Coronary artery (tissue), 2 donors: ENCODE measurements around the gene SLF2.
"Not testable (repeated sequence)": the region's sequence is repeated elsewhere in the genome, so short reads cannot be mapped to it uniquely, and the experiment has no call there.

Source experiments
- DNase-seq: peaks from one replicate; pipeline ENCODE4 v3.0.0-alpha.2; 2017; ENCODE audit warnings: low spot score
- H3K27ac ChIP-seq, 2 donors: fragments of 200-600 bp; sonication (generic); one replicate each; pipeline ENCODE4 v1.5.1; 2016 to 2019
- H3K4me3 ChIP-seq: fragments of 200-600 bp; sonication (generic); 2 replicates; pipeline ENCODE4 v1.5.1; 2016; ENCODE audit warnings: mild to moderate bottlenecking, moderate library complexity
- TF ChIP-seq, protein P1 (sequence below): fragments of 200-600 bp; sonication (generic); IDR thresholded peaks from one replicate; pipeline ENCODE4 v1.5.1; 2019; ENCODE audit warnings: antibody characterized with exemption

Gene SLF2

DNA sequence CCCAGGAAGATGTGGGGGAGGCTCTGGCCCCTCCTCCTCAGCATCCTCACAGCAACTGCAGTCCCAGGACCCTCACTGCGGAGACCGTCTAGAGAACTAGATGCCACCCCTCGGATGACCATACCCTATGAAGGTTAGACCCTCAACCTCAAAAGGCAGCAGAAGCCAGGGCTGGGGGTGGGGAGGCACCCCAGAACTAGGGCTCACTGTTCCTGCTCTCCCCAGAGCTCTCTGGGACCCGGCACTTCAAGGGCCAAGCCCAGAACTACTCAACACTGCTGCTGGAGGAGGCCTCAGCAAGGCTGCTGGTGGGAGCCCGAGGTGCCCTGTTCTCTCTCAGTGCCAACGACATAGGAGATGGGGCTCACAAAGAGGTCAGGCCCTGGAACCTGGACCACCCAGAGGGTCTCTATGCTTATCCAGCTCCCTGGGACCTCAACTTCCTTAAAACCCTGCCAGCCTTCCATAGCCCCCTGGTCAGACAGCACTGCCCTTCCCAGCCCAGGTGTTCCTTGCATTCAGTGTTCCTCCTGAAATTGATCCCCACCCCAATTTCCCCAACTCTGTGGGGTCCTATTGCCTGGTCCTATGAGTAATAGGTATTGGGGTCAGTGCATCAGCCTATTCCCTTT lies 60.3 kb downstream of the SLF2 start:
- H3K27ac ChIP-seq = no peak overlapping the region
- H3K4me3 ChIP-seq = no peak overlapping the region
- DNase-seq = peak; percentile 61
- TF ChIP-seq, protein P1, sequence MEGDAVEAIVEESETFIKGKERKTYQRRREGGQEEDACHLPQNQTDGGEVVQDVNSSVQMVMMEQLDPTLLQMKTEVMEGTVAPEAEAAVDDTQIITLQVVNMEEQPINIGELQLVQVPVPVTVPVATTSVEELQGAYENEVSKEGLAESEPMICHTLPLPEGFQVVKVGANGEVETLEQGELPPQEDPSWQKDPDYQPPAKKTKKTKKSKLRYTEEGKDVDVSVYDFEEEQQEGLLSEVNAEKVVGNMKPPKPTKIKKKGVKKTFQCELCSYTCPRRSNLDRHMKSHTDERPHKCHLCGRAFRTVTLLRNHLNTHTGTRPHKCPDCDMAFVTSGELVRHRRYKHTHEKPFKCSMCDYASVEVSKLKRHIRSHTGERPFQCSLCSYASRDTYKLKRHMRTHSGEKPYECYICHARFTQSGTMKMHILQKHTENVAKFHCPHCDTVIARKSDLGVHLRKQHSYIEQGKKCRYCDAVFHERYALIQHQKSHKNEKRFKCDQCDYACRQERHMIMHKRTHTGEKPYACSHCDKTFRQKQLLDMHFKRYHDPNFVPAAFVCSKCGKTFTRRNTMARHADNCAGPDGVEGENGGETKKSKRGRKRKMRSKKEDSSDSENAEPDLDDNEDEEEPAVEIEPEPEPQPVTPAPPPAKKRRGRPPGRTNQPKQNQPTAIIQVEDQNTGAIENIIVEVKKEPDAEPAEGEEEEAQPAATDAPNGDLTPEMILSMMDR = no peak

DNA sequence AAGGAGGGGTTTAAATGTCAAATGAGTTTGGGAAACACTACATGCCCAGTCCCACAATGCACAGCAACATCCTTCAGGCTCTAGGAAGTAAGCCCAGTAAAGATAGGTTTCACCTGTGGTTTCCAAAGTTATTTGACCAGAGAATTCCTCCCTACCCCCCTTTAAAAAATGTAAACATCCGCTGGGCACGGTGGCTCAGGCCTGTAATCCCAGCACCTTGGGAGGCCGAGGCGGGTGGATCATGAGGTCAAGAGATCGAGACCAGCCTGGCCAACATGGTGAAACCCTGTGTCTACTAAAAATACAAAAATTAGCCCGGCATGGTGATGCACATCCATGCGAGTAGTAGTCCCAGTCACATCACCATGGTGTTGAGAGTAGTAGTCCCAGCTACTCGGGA lies 62.6 kb downstream of the SLF2 start:
- H3K27ac ChIP-seq, DNase-seq, H3K4me3 ChIP-seq: not testable (repeated sequence)

DNA sequence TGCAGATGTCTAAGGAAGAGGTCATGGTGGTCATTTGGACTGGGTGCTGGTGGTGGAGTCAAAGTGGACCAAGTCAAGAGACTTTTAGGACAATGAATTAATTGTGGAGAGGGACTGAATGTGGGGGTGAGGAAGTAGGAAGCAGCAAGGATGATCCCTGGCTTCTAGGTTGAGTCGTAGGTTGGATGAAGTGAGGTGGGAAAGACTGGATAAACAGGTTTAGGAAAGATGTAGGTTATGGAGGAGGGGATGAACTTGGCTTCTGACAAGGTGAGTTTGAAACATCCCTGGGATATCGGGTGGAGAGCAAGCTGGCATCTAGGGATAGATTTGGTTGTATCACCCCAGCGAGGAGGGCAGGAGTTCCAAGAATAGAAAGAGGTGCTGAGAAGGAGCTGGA lies 64.1 kb downstream of the SLF2 start:
- DNase-seq = peak; percentile 26
- TF ChIP-seq, protein P1 = no peak
- H3K27ac ChIP-seq = no peak overlapping the region
- no peak overlapping the region for H3K4me3 ChIP-seq

DNA sequence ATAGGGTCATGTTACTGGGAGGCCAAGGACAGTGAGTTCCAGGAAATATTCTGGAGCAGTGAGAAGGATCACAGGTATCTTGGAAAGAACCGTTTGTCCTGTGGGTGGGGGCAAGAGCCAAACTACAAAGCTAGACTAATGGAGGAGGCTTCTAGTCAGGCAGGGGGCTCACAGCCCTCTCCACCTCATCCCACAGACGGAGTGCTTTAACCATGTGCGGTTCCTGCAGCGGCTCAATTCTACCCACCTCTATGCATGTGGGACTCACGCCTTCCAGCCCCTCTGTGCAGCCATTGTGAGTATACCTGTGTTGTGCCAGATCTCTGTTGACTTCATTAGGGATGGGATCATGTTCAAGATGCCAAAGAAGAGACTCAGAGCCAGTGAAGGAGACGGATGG lies 64.7 kb downstream of the SLF2 start:
- Histone ChIP-seq H3K27ac (no peak overlapping the region), H3K4me3 (no peak overlapping the region)
- TF ChIP-seq, protein P1 = no peak
- peak; percentile 38 for DNase-seq

DNA sequence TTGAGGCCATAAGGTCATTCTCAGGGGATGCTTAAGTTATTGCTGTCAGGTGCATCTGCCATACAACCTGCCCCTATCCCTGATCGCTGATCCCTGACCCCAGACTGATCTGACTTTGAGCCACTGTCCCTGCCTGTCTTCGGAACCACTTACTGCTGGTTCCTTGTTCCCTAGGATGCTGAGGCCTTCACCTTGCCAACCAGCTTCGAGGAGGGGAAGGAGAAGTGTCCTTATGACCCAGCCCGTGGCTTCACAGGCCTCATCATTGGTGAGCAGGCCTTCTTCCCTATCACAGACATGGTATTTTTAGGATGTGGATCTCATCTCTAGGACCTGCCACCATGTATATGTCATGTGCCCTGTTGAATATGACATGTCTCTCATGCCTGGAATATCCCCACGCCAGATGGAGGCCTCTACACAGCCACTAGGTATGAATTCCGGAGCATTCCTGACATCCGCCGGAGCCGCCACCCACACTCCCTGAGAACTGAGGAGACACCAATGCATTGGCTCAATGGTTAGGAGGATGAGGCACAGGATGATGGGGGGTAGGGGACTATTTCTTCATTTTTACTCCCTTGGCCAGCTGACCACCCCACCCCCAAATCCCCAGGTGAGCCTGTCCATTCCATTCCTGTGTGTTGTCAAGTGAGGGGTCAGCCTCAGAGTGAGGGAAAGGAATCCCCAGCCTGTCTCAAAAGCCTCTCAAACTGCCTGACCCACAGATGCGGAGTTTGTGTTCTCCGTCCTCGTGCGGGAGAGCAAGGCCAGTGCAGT lies 65.5 kb downstream of the SLF2 start:
- no peak overlapping the region for H3K27ac ChIP-seq
- TF ChIP-seq, protein P1 = no peak
- H3K4me3 ChIP-seq = no peak overlapping the region
- DNase-seq = peak; percentile 59

DNA sequence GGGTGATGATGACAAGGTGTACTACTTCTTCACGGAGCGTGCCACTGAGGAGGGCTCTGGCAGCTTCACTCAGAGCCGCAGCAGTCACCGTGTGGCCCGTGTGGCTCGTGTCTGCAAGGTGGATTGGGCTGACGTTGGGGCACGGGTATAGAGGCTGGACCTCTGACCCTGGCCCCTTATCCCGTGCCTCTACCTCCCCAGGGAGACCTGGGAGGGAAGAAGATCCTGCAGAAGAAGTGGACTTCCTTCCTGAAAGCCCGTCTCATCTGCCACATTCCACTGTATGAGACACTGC lies 66.1 kb downstream of the SLF2 start:
- peak; percentile 57 for DNase-seq
- TF ChIP-seq, protein P1 = no peak
- Histone ChIP-seq H3K27ac (no peak overlapping the region), H3K4me3 (no peak overlapping the region)

DNA sequence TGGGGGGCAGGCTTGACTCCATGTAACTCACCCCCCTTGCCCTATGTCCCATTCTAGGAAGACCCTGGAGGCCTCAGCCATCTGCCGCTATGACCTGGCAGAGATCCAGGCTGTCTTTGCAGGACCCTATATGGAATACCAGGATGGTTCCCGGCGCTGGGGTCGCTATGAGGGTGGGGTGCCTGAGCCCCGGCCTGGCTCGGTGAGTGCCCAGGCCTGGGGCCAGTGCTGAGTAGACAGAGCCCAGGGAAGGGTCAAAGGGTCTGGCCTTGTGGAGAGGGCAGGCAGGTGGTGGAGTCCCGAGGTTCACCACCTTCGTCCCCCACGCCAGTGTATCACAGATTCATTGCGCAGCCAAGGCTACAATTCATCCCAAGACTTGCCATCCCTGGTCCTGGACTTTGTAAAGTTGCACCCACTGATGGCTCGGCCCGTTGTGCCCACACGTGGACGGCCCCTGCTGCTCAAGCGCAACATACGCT lies 67.1 kb downstream of the SLF2 start:
- peak; percentile 67 for DNase-seq
- no peak overlapping the region for H3K4me3 ChIP-seq
- TF ChIP-seq, protein P1 = no peak
- H3K27ac ChIP-seq = no peak overlapping the region
